Measurements from ENCODE around the gene ADAP1.

GRCh38 chr7:949021-949934 is 5.2 kb downstream of the ADAP1 start:
- TF ChIP-seq CTCF (IDR thresholded peaks at IDR 0.05) (no peak), POLR2A (IDR thresholded peaks at IDR 0.05) (no peak), POLR2AphosphoS5 (IDR thresholded peaks at IDR 0.05) (no peak)
